ENCODE results near the gene TRPM1.

The TRPM1 gene

DNA sequence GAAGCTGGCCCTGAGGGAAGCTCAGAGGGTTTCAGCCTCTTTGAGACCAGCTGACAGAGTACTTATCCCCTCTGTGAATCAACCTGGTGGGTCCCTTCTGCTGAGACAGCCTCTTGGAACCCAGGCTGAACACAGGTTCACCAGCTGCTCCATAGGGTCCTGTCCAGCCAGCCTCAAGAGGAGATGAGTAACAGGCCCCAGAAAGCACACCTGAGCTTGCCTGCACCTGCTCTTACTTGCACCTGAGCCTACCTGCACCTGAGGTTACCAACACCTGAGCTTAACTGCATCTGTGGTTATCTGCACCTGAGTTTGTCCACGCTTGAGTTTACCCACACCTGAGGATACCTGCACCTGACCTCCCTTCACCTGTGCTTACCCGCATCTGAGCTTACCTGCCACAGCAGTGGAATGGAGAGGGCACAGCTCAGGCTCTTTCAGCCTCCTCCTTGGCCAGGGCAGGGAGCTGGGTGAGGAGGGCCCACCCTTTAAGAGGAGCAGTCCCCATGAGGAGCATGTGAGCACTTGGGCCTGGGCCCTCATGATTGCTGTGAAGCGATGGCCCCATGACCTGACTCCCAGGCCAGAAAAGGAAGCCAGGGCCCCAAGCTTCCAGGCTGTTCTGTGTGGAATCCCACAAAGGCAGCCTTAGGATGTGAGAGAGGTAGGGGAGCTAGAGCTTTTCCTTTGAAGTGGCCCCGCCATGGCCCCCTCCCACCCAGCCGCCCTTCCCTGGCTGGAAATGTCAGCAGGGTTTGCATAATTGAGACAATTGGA, at the start of gene TRPM1:
TSS of gene TRPM1 (minus strand) at position 464 of the 777 bp plus-strand sequence. CDS start 20,370 bp downstream, outside the sequence.
- no peak for DNase-seq

DNA sequence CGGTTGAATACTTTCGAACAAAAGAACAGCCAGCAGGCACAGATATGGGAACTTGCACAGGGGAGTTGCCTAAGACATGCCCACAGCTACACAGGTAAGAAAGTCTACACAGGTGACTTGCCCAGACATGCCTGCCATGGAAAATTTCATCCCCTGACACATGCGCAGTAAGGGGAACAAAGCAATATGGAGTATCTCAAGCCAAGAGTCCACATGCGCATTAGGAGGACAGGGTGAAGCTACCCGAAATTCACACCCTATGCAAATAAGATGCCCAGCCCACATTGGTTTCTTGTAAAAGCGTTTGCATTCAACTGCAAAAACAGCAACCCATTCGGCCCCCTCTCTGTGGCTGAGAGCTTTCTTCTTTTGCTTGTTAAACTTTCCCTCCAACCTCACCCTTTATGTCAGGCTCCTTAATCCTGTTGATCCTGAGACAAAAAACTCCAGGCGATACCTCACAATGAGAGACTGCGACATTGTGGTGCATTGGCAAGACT, 49.3 kb upstream of the TRPM1 start:
- no peak for DNase-seq

DNA sequence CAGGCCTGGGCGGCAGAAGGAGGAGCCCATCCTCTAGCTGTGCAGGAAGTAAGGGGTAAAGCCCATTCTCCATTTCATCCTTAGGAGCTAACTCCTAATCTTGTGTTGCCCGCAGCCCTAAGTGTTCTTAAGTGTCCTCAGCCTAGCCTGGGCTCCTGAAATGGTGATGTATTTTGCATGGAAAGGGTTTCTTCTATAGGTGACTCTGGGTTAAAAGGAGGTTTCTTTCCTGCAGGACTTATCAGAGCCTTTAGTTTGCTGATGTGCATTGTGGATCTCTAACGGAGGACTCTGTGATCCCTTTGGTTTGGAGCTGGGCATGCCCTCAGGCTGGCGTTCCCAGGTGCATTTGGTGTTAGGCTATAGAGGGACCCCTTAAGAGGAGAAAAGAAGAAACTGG, 48.5 kb upstream of the TRPM1 start:
- no peak for DNase-seq

DNA sequence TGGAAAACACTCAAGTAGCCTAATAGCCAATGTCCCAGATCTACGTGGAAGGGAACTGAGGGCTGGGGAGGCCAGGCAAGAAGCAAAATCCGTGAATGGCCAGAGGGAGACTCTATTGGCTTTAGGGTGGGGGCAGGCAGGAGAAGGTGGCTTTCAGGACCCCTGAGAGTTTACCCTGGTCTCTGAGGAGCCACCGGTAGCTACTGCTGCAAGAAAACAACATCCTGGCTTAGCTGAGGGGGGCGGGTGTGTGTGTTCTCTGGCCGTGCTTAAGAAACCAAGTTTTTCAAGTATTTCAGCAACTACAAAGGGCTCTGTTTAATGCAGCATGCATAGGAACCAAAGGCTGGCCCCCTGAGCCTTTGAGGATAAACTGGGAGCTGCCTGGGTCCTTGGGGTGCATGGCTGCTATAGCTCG, 47.6 kb upstream of the TRPM1 start:
- no peak for DNase-seq

DNA sequence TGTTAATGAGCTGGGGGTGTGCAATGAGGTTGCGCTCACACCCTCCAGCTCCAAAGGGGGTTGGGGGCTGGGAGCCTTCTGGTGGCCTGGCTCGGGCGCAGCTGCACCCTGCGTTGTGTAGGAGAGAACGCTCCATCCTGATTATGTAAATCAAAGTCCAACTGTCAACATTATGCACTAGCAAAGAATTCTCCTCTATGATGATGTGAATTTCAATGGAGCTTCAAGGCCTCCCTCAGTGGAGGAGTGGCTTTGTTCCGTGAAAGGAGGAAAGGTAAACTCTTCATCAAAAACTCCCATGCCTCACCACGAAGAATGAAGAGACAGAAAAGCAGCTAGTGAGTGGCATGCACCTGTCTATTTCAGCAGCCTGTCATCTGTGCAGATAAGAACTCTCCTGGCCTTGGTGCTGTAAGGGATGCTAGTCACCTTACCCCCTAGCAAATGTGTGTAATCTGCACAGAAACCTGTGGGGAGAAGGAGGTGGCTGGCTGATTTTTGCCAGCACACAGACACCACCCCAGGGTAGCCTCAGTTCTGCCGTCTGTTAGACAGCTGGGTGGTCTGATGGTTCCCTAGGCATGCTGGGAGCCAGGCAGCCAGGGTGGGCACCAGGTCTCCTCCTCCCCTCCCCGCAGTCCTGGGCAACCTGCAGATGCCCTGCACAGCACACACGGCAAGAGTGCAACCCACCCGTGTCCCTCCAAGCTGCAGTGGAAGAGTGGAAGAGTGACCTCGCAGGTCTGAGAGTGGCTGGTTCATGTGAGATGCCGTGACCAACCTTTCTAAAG, 47.0 kb upstream of the TRPM1 start:
- no peak for DNase-seq

DNA sequence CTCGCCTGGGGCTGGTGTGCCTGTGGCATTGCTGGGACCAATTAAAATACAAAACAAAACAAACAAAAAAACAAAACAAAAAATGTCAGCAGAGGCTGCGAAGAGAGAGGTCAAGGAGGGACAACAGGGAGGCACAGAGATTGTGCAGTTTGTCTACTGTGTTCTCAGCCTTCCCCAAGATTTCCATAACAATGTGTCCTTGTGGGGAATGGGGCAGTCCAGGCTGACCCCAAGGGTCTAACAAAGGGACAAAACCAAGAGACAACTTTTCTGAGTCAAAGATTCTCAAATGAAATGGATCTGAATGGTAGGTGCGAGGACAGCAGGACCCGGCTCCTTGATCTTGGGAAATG, 46.4 kb upstream of the TRPM1 start:
- no peak for DNase-seq

DNA sequence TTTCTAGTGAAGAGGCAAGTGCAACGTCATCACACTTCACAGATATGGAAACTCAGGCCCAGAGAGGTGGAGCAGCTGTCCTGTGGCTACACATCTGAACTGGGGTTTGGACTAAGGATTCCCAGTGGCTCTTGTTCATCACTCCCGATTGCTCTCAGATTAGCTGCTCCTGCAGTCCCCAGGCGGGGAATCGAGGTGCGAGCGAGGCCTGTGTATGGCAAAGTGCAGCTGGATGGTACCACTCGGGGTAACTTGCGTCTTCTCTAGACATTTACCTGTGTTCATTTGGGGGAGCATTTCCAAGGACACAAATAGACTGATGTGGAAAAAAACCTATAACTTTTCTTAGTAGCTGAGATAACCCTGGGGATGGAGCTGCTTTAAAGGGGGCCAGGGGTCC, 45.9 kb upstream of the TRPM1 start:
- no peak for DNase-seq

DNA sequence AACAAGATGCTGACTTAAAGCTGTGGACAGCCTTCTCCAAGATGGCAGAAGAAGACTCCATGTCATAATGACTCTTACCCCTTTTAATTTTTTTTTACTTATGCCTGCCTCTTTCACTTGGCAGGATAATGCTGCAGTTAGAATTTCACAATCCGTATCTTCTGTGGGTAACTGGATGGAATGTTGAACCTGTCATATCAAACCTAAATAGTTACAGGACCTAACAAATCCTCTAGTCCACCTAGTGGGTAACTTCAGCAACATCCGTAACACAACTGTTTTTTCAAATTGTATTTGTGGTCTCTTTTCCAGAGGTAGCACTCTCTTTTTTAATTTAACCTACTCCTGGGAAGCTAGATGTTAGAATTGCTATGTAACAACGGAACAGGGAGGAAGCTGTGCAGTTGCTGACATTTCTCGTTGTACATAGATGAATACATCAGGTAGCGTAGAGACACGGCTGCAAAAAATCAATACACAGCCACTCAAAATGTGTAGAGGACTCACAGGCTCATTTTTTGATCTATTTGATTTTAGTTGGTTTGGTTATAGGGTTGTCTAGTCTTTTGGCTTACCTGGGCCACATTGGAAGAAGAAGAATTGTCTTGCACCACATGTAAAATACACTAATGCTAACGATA, 43.9 kb upstream of the TRPM1 start:
- DNase-seq: no peak

DNA sequence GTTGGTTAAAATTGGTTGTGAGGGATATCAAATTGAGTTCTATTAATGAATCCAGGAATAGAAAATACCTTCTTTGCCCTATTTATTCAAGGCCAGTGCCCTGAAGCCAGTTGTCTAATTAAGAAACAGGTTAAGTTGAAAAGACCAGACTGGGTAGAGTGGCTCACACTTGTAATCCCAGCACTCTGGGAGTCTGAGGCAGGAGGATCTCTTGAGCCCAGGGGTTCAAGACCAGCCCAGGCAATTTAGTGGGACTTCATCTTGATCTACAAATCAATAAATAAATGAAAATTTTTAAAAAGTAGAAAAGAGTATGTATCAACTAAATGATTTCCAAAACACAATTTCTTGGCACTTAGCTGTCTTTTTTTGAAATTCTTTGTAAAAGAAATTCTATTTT, 40.3 kb upstream of the TRPM1 start:
- no peak for DNase-seq

DNA sequence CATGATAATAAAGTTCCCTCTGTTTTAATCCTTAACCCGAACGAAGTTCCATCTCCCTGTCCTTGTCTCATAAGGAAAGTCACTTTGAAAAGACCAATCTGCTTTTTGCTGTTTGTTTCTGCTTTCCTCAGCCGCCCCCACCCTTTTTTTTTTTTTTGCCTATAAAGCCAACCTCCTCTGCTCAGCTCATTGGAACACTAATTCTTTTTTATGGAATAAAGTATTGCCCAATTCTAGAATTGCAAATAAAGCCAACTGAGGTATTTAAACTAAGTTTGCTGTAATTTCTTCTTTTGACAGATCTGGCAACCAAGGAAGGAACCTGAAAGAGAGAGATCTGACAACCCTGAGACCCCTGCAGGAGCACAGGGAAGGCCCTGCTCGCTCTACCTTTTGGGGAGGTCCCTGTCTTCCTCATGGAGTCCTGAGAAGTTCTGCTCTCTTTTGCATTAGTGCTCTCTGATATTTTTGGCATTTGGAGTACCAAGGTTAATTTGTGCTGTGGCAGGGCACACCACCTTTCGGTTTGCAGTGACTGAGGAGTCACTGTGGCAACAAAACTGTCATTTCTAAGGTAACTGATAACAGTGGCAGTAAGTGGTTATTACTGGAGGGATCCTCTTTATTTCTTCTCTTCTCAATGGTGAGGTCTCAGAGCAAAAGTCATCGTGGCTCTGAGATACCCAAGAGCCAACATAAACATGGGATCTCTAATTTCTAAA, 35.2 kb upstream of the TRPM1 start:
- no peak for DNase-seq

DNA sequence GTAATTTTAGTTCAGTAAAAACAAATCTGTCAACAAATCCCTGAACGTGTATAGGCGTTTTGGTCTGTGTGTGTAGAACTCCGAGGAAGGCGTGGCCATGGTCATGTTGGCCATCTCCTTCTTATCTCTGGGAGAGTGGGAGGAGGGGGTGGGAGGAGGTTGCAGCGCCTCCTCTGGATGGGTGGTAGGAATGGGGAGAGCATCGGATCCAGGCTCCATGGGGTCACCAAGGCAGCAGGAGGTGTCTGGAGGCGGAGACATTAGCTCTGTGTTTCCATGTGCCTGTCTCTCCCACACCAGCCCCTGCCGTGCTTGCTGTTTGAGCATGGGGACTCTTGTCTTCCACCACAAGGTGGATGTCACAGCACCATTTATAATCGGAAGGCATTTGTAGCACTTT, 34.5 kb upstream of the TRPM1 start:
- DNase-seq: no peak

DNA sequence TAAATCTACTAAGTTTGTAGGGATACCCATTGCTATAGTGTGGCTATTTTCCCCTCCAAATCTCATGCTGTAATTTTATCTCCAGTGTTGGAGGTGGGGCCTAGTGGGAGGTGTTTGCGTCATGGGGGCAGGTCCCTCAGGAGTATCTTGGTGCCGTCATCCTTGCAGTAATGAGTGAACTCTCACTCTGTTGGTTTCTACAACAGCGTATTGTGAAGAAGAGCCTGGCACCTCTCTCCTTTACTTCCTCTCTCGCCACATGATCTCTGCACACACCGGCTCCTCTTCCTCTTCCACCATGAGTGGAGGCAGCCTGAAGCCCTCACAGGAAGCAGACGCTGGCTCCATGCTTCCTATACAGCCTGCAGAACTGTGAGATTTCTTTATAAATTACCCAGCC, 34.0 kb upstream of the TRPM1 start:
- DNase-seq: no peak

DNA sequence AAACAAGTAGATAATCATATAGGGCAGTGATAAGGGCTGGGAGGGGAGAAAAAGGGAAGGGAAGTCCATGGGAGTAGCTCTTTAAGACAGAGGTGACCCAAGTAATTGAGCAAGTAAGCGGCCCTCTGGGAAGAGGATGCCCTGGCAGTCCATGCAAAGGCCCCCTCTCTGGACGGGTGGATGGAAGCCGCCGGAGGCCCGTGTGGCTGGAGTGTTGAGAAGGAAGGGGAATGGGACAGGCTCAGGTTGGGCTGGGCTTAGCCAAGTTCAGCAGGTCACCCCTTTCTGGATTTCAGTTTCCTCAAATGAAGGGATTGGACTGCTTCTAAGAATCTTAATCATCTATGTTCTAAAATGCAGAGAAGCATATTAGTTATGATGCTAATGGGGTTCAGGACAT, 32.4 kb upstream of the TRPM1 start:
- no peak for DNase-seq

DNA sequence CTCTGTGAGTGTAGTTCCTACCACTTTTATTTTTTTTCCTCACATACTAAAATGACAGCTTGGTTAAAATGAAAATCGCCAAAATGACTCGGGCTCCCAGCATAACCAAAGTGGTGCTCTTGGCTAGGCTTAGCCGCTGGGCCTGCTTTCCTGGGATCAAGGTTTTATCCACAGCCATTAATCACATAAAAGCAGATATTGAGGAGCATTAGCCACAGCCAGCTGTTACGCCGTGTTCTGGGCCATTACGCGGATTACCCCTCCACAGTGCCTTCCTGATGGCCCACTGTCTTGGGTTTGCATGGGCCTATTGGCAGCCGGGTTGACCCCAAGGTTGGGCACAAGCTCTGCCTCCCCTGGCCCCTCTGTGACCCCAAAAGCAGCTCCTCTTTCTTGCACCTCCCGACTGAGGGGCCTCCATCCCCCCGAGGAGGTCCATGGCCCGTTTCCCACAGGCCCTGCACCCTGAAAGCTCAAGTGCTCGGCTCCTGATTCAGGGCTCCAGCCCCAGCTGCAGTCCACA, 30.4 kb upstream of the TRPM1 start:
- no peak for DNase-seq

DNA sequence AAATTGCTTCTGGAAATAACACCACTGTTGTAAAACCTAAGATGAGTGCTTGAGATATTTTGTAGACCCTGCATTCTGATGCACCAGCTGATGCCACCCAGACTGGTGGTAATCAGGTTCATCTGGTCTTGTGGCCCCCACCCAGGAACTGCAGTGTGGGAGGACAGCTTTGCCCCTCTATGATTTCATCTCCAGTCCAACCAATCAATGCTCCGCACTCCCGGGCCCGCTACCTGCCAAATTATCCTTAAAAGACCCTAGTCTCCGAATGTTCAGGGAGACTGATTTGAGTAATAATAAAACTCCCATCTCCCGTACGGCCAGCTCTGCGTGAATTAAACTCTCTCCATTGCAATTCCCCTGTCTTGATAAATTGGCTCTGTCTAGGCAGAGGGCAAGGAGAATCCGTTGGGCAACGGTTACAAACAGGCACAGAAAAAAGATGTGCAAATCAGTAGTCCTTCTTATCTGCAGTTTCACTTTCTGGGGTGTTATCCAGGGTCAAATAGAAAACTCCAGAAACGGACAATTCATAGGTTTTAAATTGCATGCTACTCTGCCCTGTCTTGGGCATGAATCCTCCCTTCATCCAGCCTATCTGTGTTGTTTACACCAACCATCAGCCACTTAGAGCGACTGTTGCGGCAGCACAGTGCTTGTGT, 29.2 kb upstream of the TRPM1 start:
- DNase-seq: no peak

DNA sequence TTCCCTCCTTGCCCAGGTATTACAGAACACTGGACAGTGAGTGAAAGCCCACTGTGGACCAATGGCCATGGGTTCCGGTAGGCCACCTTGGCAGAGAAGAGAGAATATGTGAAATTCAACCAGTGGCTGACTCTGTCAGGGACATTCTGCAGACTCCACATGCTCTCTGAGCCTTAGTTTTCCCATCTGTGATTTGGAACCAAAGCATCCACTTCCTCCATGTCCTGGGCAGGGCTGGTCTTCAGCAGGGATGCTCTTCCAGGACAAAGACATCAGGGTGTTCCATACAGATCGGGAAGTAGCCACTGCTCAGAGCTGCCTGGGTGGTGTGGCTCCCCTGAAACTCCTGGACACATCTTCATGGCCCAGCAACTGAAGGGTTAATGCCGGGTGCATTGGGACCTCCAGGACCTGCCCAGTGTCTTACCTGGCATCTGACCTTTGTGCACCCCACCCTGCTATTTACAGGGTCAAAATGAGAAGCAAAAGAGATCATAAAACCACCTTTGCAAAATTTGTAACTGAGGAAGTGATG, 28.3 kb upstream of the TRPM1 start:
- DNase-seq: no peak

DNA sequence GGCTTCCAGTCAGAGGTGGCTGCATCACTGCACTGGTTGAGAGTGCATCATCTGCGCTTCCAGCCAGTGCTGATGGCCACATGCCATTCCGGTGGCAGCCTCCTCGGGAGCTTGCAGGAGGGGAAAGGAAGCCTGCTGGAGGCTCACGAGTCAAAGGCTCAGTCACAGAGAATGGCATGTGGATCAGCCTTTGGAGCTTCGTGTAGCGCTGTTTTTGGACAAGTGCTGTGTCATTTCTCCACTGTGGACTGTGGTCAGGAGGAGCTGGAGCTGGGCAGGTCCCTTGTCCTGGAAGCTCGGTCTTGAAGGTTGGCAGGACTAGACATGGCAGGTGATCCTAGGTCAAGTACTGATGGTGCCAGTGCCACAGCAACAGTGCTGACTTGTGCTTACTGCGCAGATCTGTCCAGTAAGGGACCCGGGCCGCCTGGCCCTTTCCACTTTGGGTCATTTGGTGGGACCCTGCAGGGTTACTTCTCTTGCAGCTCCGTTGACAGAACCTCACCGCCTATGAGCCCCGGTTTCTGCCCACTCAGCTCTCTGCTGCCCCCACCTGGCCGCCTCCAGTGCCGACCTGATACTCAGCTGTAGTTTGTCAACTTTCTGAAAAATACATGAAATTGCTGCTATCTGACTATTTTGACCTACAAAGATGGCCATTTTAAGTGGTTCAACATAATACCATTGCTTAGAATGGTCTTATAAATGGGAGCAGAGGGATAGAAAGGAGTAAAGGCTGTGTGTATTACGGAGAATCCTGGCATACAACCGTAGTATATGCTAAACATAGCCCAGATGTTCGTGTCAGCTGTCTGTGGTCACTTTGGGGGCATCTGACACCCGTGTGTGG, 27.6 kb upstream of the TRPM1 start:
- DNase-seq: peak; percentile 66

DNA sequence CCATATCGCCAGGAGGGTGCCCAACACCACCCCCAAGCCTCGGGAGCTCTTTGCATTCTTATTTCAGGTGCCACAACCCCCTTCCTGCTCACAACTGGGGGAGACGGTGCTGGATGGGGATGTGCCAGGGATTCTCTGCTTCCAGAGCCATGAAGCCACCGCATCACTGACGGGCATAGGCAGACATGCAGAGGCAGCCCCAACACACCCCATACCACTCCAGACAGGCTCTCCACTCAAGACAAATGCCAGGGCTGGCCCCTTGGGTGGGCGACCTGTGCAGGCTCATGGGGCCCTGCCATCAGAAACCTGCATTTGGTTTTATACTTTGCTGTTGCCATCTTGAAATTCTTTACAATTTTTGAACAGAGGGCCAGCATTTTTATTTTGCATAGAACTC, 27.0 kb upstream of the TRPM1 start:
- no peak for DNase-seq

DNA sequence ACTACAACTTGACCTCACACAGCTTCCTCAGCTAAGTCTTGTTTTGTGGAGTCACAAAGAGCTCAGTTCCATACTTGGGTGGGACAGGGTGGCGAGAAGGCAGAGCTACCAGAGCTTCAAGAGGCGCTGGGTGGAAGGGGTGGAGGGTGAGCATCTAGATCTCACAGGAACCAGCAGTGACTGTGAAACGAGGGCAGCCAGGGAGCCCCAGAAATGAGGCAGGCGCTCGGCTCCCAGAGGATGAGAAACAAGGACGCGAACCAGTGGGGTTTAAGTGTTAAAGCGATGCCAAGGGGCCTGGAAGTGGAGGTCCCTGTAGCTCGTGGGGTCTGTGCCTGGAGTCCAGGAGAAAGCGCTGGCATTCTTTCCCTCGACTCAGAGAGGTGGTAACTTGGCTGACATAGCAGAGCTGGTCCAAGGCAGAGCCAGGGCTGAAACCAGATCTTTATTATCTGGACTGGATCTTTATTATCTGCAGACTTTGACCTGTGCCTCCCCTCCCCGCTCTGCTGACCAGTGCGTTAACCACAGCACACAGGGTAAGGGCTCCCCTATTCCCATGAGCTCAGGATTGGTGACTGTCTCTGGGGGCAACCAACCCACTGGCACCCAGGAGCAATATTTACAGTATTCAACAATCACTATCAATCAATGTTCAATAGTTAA, 26.2 kb upstream of the TRPM1 start:
- no peak for DNase-seq

DNA sequence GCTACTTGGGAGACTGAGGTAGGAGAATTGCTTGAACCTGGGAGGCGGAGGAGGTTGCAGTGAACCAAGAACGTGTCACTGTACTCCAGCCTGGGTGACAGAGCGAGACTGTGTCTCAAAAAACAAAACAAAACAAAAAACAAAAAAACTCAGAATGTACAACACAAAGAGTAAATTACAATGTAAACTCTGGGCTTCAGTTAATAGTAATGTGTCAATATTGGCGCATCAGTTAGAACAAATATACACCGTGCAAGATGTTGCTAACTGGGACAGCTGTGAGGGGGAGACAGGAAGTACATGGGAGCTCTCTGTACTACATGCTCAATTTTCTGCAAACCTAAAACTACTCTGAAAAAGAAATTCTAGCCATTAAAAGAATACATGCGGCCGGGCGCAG, 23.5 kb upstream of the TRPM1 start:
- DNase-seq: no peak

All from NK-92 treated with Interleukin-12 subunit alpha and Interleukin-12 subunit beta, amount 100 ng/mL, for 24 hours (cell line).